Mammary epithelial cell (primary cell): ENCODE data around the gene RHOD.

Source experiments
- CTCF ChIP-seq, 2 donors: IDR thresholded peaks in 1 of 2; conservative IDR thresholded peaks in 1 of 2; 2 replicates each; pipeline ENCODE4 v1.5.1; 2011 to 2012; ENCODE audit warnings: inconsistent platforms in 2 of 2, low read length in 2 of 2, mild to moderate bottlenecking in 2 of 2, control low read depth in 1 of 2, low read depth in 1 of 2; ENCODE audit not compliant: insufficient read depth in 1 of 2; ENCODE audit errors: extremely low read depth in 1 of 2
- EZH2 ChIP-seq: IDR thresholded peaks from 2 replicates; pipeline ENCODE4 v1.6.1; 2012; ENCODE audit warnings: low read length, inconsistent platforms, borderline replicate concordance

GRCh38 chr11:67052891-67053290, 3.8 kb upstream of the RHOD start:
- TF ChIP-seq CTCF (conservative IDR thresholded peaks at IDR 0.05 in 1 of 2, IDR thresholded peaks at IDR 0.05 in 1 of 2; ENCODE audit: extremely low read depth in 1 of 2, insufficient read depth in 1 of 2, low read depth in 1 of 2, low read length in 2 of 2) (no peak), EZH2 (no peak)
